ENCODE data around the gene ULK3.

The ULK3 gene

GRCh38 chr15:74842581-74843444 lies at the start of gene ULK3:
Gene ULK3, minus strand, starts transcription at chr15:74843156. Its CDS starts 51 bp downstream, at chr15:74843105.
- H3K36me3 ChIP-seq (replicated peaks), result peaks cover 8% of the 10 kb centered on the region
- H3K27ac ChIP-seq, result peak within 1 kb of the TSS; percentile 66
- peak; percentile 77 for DNase-seq
- H3K4me3 ChIP-seq (ENCODE audit: low read depth, low read length), result peak within 1 kb of the TSS; percentile 79
- no peaks in the 10 kb centered on the region for H3K27me3 ChIP-seq (replicated peaks)
- no peak for TF ChIP-seq CTCF (IDR thresholded peaks at IDR 0.05; ENCODE audit: low read depth, low read length, missing control alignments)
- in situ Hi-C loops (cut with HindIII; ENCODE audit: low pct_ligation_motif_present, low sequenced_read_pairs), result no loop called here

GRCh38 chr15:74892313-74892712 lies 49.4 kb upstream of the ULK3 start:
- H3K27me3 ChIP-seq (replicated peaks), result no peaks in the 10 kb centered on the region
- H3K4me3 ChIP-seq (ENCODE audit: low read depth, low read length), result no peak overlapping the region
- H3K36me3 ChIP-seq (replicated peaks), result peaks cover 17% of the 10 kb centered on the region
- DNase-seq, result no peak
- TF ChIP-seq CTCF (IDR thresholded peaks at IDR 0.05; ENCODE audit: low read depth, low read length, missing control alignments), result no peak
- in situ Hi-C loops (cut with HindIII; ENCODE audit: low pct_ligation_motif_present, low sequenced_read_pairs), result no loop called here
- H3K27ac ChIP-seq, result no peak overlapping the region

GRCh38 chr15:74891469-74891868 lies 48.5 kb upstream of the ULK3 start:
- no peak for TF ChIP-seq CTCF (IDR thresholded peaks at IDR 0.05; ENCODE audit: low read depth, low read length, missing control alignments)
- DNase-seq, result no peak
- Histone ChIP-seq H3K4me3 (ENCODE audit: low read depth, low read length) (no peak overlapping the region), H3K36me3 (replicated peaks) (peaks cover 17% of the 10 kb centered on the region), H3K27ac (no peak overlapping the region), H3K27me3 (replicated peaks) (no peaks in the 10 kb centered on the region)
- in situ Hi-C loops (cut with HindIII; ENCODE audit: low pct_ligation_motif_present, low sequenced_read_pairs), result no loop called here

- in situ Hi-C loops (cut with HindIII; ENCODE audit: low pct_ligation_motif_present, low sequenced_read_pairs), result no loop called here
- no peak overlapping the region for H3K27ac ChIP-seq
- H3K27me3 ChIP-seq (replicated peaks), result no peaks in the 10 kb centered on the region
- no peak for DNase-seq
- TF ChIP-seq CTCF (IDR thresholded peaks at IDR 0.05; ENCODE audit: low read depth, low read length, missing control alignments), result no peak
- H3K4me3 ChIP-seq (ENCODE audit: low read depth, low read length), result peak overlapping the region; percentile 99
- peaks cover 17% of the 10 kb centered on the region for H3K36me3 ChIP-seq (replicated peaks)
These were observed 47.7 kb upstream of the ULK3 start for GRCh38 chr15:74890665-74890960.

- Histone ChIP-seq H3K4me3 (ENCODE audit: low read depth, low read length) (peak within 1 kb of the TSS; percentile 99), H3K27me3 (replicated peaks) (no peaks in the 10 kb centered on the region), H3K27ac (peak within 1 kb of the TSS; percentile 63), H3K36me3 (replicated peaks) (peaks cover 17% of the 10 kb centered on the region)
- DNase-seq, result peak; percentile 73
- in situ Hi-C loops (cut with HindIII; ENCODE audit: low pct_ligation_motif_present, low sequenced_read_pairs), result no loop called here
- TF ChIP-seq CTCF (IDR thresholded peaks at IDR 0.05; ENCODE audit: low read depth, low read length, missing control alignments), result no peak
These were observed 47.1 kb upstream of the ULK3 start, which contains the start of gene MPI for GRCh38 chr15:74889883-74890664. Gene MPI, plus strand, starts transcription at chr15:74890042. Its CDS starts 32 bp downstream, at chr15:74890074.

Measured in brain microvascular endothelial cell (primary cell).